ENCODE data around the gene CDT1.

Gene CDT1

GRCh38 chr16:88779406-88780141, 24.0 kb upstream of the CDT1 start:
- Histone ChIP-seq H3K4me3 (ENCODE audit: low read length) (peak overlapping the region; percentile 25), H3K4me2 (ENCODE audit: low read length) (peak overlapping the region; percentile 82)

GRCh38 chr16:88780142-88781062, 23.2 kb upstream of the CDT1 start:
- Histone ChIP-seq H3K9me3 (replicated peaks; ENCODE audit: low read length) (no peaks in the 10 kb centered on the region), H3K4me2 (ENCODE audit: low read length) (peak overlapping the region; percentile 82), H3K27me3 (ENCODE audit: control insufficient read depth, insufficient read depth, low read length) (no peaks in the 10 kb centered on the region), H3K36me3 (ENCODE audit: insufficient read depth, low read length) (peaks cover 4% of the 10 kb centered on the region), H3K4me3 (ENCODE audit: low read length) (peak overlapping the region; percentile 24), H3K9ac (ENCODE audit: low read depth, low read length) (peak overlapping the region; percentile 12), H3K4me1 (ENCODE audit: control insufficient read depth, insufficient read depth, low read length) (peaks cover 59% of the 10 kb centered on the region)

More at GRCh38 chr16:88779406-88780141, 24.0 kb upstream of the CDT1 start:
- H3K9me3 ChIP-seq (replicated peaks; ENCODE audit: low read length), result no peaks in the 10 kb centered on the region
- H3K27me3 ChIP-seq (ENCODE audit: control insufficient read depth, insufficient read depth, low read length), result no peaks in the 10 kb centered on the region
- peak overlapping the region; percentile 12 for H3K9ac ChIP-seq (ENCODE audit: low read depth, low read length)
- peaks cover 66% of the 10 kb centered on the region for H3K4me1 ChIP-seq (ENCODE audit: control insufficient read depth, insufficient read depth, low read length)
- peaks cover 9% of the 10 kb centered on the region for H3K36me3 ChIP-seq (ENCODE audit: insufficient read depth, low read length)

GRCh38 chr16:88781140-88782077, 22.2 kb upstream of the CDT1 start:
- Histone ChIP-seq H3K4me2 (ENCODE audit: low read length) (peak overlapping the region; percentile 82), H3K4me3 (ENCODE audit: low read length) (peak overlapping the region; percentile 31), H3K36me3 (ENCODE audit: insufficient read depth, low read length) (peaks cover 4% of the 10 kb centered on the region), H3K9me3 (replicated peaks; ENCODE audit: low read length) (no peaks in the 10 kb centered on the region), H3K4me1 (ENCODE audit: control insufficient read depth, insufficient read depth, low read length) (peaks cover 58% of the 10 kb centered on the region), H3K27me3 (ENCODE audit: control insufficient read depth, insufficient read depth, low read length) (no peaks in the 10 kb centered on the region), H3K9ac (ENCODE audit: low read depth, low read length) (peak overlapping the region; percentile 44)

- Histone ChIP-seq H3K4me3 (ENCODE audit: low read length) (peak overlapping the region; percentile 81), H3K9ac (ENCODE audit: low read depth, low read length) (peak overlapping the region; percentile 89)
Measured at GRCh38 chr16:88782454-88783390, 20.9 kb upstream of the CDT1 start.

GRCh38 chr16:88783391-88784073, 20.1 kb upstream of the CDT1 start:
- Histone ChIP-seq H3K27me3 (ENCODE audit: control insufficient read depth, insufficient read depth, low read length) (no peaks in the 10 kb centered on the region), H3K9ac (ENCODE audit: low read depth, low read length) (peak overlapping the region; percentile 89), H3K4me3 (ENCODE audit: low read length) (peak overlapping the region; percentile 81), H3K9me3 (replicated peaks; ENCODE audit: low read length) (no peaks in the 10 kb centered on the region), H3K4me1 (ENCODE audit: control insufficient read depth, insufficient read depth, low read length) (peaks cover 49% of the 10 kb centered on the region), H3K4me2 (ENCODE audit: low read length) (peak overlapping the region; percentile 82), H3K36me3 (ENCODE audit: insufficient read depth, low read length) (no peaks in the 10 kb centered on the region)

More at GRCh38 chr16:88782454-88783390, 20.9 kb upstream of the CDT1 start:
- Histone ChIP-seq H3K4me2 (ENCODE audit: low read length) (peak overlapping the region; percentile 82), H3K27me3 (ENCODE audit: control insufficient read depth, insufficient read depth, low read length) (no peaks in the 10 kb centered on the region), H3K4me1 (ENCODE audit: control insufficient read depth, insufficient read depth, low read length) (peaks cover 51% of the 10 kb centered on the region), H3K36me3 (ENCODE audit: insufficient read depth, low read length) (no peaks in the 10 kb centered on the region), H3K9me3 (replicated peaks; ENCODE audit: low read length) (no peaks in the 10 kb centered on the region)

- no peaks in the 10 kb centered on the region for H3K27me3 ChIP-seq (ENCODE audit: control insufficient read depth, insufficient read depth, low read length)
- H3K4me2 ChIP-seq (ENCODE audit: low read length), result peak overlapping the region; percentile 82
- H3K4me3 ChIP-seq (ENCODE audit: low read length), result peak overlapping the region; percentile 81
- H3K9ac ChIP-seq (ENCODE audit: low read depth, low read length), result peak overlapping the region; percentile 89
- peaks cover 41% of the 10 kb centered on the region for H3K4me1 ChIP-seq (ENCODE audit: control insufficient read depth, insufficient read depth, low read length)
- no peaks in the 10 kb centered on the region for H3K36me3 ChIP-seq (ENCODE audit: insufficient read depth, low read length)
- no peaks in the 10 kb centered on the region for H3K9me3 ChIP-seq (replicated peaks; ENCODE audit: low read length)
Measured at GRCh38 chr16:88784074-88784855, 19.3 kb upstream of the CDT1 start.

GRCh38 chr16:88784856-88785105, 18.8 kb upstream of the CDT1 start:
- Histone ChIP-seq H3K4me2 (ENCODE audit: low read length) (peak overlapping the region; percentile 82), H3K4me3 (ENCODE audit: low read length) (peak overlapping the region; percentile 81), H3K9ac (ENCODE audit: low read depth, low read length) (peak overlapping the region; percentile 89), H3K4me1 (ENCODE audit: control insufficient read depth, insufficient read depth, low read length) (peaks cover 36% of the 10 kb centered on the region), H3K9me3 (replicated peaks; ENCODE audit: low read length) (no peaks in the 10 kb centered on the region), H3K27me3 (ENCODE audit: control insufficient read depth, insufficient read depth, low read length) (no peaks in the 10 kb centered on the region), H3K36me3 (ENCODE audit: insufficient read depth, low read length) (no peaks in the 10 kb centered on the region)

- H3K4me1 ChIP-seq (ENCODE audit: control insufficient read depth, insufficient read depth, low read length), result peaks cover 31% of the 10 kb centered on the region
- peak within 1 kb of the TSS; percentile 89 for H3K9ac ChIP-seq (ENCODE audit: low read depth, low read length)
Measured at GRCh38 chr16:88785106-88785924, 18.3 kb upstream of the CDT1 start, which contains the start of gene PIEZO1. Gene PIEZO1 (minus strand): TSS chr16:88785220. CDS start chr16:88784964, 256 bp downstream.

More at GRCh38 chr16:88785106-88785924, 18.3 kb upstream of the CDT1 start, which contains the start of gene PIEZO1:
- no peaks in the 10 kb centered on the region for H3K36me3 ChIP-seq (ENCODE audit: insufficient read depth, low read length)
- no peaks in the 10 kb centered on the region for H3K9me3 ChIP-seq (replicated peaks; ENCODE audit: low read length)
- peak within 1 kb of the TSS; percentile 82 for H3K4me2 ChIP-seq (ENCODE audit: low read length)
- H3K27me3 ChIP-seq (ENCODE audit: control insufficient read depth, insufficient read depth, low read length), result no peaks in the 10 kb centered on the region
- peak within 1 kb of the TSS; percentile 81 for H3K4me3 ChIP-seq (ENCODE audit: low read length)

All from skeletal muscle satellite cell (primary cell).